ENCODE measurements around the gene PLEKHN1.

DNA sequence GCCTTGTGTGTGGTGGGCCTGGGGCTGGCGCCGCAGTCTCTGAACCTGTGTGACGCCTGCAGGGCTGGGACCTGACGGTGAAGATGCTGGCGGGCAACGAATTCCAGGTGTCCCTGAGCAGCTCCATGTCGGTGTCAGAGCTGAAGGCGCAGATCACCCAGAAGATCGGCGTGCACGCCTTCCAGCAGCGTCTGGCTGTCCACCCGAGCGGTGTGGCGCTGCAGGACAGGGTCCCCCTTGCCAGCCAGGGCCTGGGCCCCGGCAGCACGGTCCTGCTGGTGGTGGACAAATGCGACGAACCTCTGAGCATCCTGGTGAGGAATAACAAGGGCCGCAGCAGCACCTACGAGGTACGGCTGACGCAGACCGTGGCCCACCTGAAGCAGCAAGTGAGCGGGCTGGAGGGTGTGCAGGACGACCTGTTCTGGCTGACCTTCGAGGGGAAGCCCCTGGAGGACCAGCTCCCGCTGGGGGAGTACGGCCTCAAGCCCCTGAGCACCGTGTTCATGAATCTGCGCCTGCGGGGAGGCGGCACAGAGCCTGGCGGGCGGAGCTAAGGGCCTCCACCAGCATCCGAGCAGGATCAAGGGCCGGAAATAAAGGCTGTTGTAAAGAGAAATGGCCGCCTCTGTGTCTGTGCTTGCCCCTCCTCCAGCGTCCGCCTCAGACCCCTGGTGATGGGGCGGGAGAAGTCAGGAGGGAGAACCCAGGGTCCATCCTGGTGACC lies 47.8 kb downstream of the PLEKHN1 start:
- TF ChIP-seq, protein P1, sequence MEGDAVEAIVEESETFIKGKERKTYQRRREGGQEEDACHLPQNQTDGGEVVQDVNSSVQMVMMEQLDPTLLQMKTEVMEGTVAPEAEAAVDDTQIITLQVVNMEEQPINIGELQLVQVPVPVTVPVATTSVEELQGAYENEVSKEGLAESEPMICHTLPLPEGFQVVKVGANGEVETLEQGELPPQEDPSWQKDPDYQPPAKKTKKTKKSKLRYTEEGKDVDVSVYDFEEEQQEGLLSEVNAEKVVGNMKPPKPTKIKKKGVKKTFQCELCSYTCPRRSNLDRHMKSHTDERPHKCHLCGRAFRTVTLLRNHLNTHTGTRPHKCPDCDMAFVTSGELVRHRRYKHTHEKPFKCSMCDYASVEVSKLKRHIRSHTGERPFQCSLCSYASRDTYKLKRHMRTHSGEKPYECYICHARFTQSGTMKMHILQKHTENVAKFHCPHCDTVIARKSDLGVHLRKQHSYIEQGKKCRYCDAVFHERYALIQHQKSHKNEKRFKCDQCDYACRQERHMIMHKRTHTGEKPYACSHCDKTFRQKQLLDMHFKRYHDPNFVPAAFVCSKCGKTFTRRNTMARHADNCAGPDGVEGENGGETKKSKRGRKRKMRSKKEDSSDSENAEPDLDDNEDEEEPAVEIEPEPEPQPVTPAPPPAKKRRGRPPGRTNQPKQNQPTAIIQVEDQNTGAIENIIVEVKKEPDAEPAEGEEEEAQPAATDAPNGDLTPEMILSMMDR (IDR thresholded peaks at IDR 0.05; ENCODE audit: poor library complexity) = no peak
- no peak for TF ChIP-seq EZH2 (IDR thresholded peaks at IDR 0.05; ENCODE audit: borderline replicate concordance)

Data from hepatocyte (in vitro differentiated cells).